Loucy (cell line): ENCODE results near the gene OAF.

Experiments
- H2AFZ ChIP-seq: fragments of 200-600 bp; sonication (generic); 2 replicates; pipeline ENCODE4 v1.6.0; 2016; ENCODE audit warnings: antibody characterized with exemption, mild to moderate bottlenecking, low read length, moderate library complexity
- H3F3A ChIP-seq: fragments of 200-600 bp; 2 replicates; pipeline ENCODE4 v1.6.0; 2016; ENCODE audit warnings: antibody characterized with exemption, low read depth, mild to moderate bottlenecking
- H3K27me3 ChIP-seq: fragments of 200-600 bp; sonication (generic); 2 replicates; pipeline ENCODE4 v1.6.1; 2014; ENCODE audit warnings: low read length, mild to moderate bottlenecking; ENCODE audit not compliant: insufficient read depth, poor library complexity, severe bottlenecking
- H3K36me3 ChIP-seq: fragments of 200-600 bp; sonication (generic); 2 replicates; pipeline ENCODE4 v1.6.1; 2016; ENCODE audit warnings: low read length; ENCODE audit not compliant: insufficient read depth
- H3K4me1 ChIP-seq: fragments of 200-600 bp; sonication (generic); 2 replicates; pipeline ENCODE4 v1.5.1; 2014; ENCODE audit warnings: low read length, mild to moderate bottlenecking; ENCODE audit not compliant: insufficient read depth, poor library complexity, severe bottlenecking
- H3K4me2 ChIP-seq: fragments of 200-600 bp; sonication (generic); 2 replicates; pipeline ENCODE4 v1.6.0; 2014; ENCODE audit warnings: antibody characterized with exemption, low read length, low read depth, mild to moderate bottlenecking; ENCODE audit not compliant: poor library complexity, severe bottlenecking
- H3K4me3 ChIP-seq: fragments of 200-600 bp; sonication (generic); 2 replicates; pipeline ENCODE4 v1.5.1; 2014; ENCODE audit warnings: low read length, mild to moderate bottlenecking, mixed read lengths; ENCODE audit not compliant: poor library complexity, severe bottlenecking
- H3K79me2 ChIP-seq: fragments of 200-600 bp; sonication (generic); 2 replicates; pipeline ENCODE4 v1.6.1; 2014; ENCODE audit warnings: low read length; ENCODE audit not compliant: insufficient read depth
- H3K9ac ChIP-seq: fragments of 200-600 bp; sonication (generic); 2 replicates; pipeline ENCODE4 v1.6.0; 2014; ENCODE audit warnings: mild to moderate bottlenecking, low read depth, low read length, moderate library complexity; ENCODE audit not compliant: poor library complexity, severe bottlenecking
- H3K9me2 ChIP-seq: fragments of 200-600 bp; sonication (generic); replicated peaks from 2 replicates; pipeline ENCODE4 v1.6.1; 2016; ENCODE audit warnings: low read depth, low read length, mixed read lengths
- H3K9me3 ChIP-seq: fragments of 200-600 bp; sonication (generic); 2 replicates; pipeline ENCODE4 v1.6.1; 2014; ENCODE audit warnings: mild to moderate bottlenecking, antibody characterized with exemption, low read length, low read depth; ENCODE audit not compliant: insufficient read depth
- H4K20me1 ChIP-seq: fragments of 200-600 bp; sonication (generic); 2 replicates; pipeline ENCODE4 v1.6.0; 2014; ENCODE audit warnings: antibody characterized with exemption, low read length, mild to moderate bottlenecking; ENCODE audit not compliant: insufficient read depth, poor library complexity, severe bottlenecking
- CTCF ChIP-seq: fragments of 200-600 bp; sonication (generic); conservative IDR thresholded peaks from 2 replicates; pipeline ENCODE4 v1.5.1; 2014; ENCODE audit warnings: mild to moderate bottlenecking, antibody characterized with exemption, low read length
- EZH2phosphoT487 ChIP-seq: fragments of 200-600 bp; IDR thresholded peaks from 2 replicates; pipeline ENCODE4 v1.6.1; 2018; ENCODE audit warnings: antibody characterized with exemption, mild to moderate bottlenecking, moderate library complexity, borderline replicate concordance

OAF gene

GRCh38 chr11:120217526-120217925 lies 6.7 kb downstream of the OAF start:
- no peak overlapping the region for H3K4me2 ChIP-seq
- H3K4me3 ChIP-seq: no peak overlapping the region
- no peak for TF ChIP-seq EZH2phosphoT487
- no peak for TF ChIP-seq CTCF
- no peaks in the 10 kb centered on the region for H3F3A ChIP-seq
- H3K9me2 ChIP-seq: no peaks in the 10 kb centered on the region
- peaks cover 3% of the 10 kb centered on the region for H3K4me1 ChIP-seq
- no peaks in the 10 kb centered on the region for H3K36me3 ChIP-seq
- H3K9ac ChIP-seq: no peak overlapping the region
- H4K20me1 ChIP-seq: no peaks in the 10 kb centered on the region
- H2AFZ ChIP-seq: no peak overlapping the region
- H3K27me3 ChIP-seq: no peaks in the 10 kb centered on the region
- no peaks in the 10 kb centered on the region for H3K9me3 ChIP-seq
- H3K79me2 ChIP-seq: no peaks in the 10 kb centered on the region

- Histone ChIP-seq H3K27me3 (no peaks in the 10 kb centered on the region), H3K36me3 (no peaks in the 10 kb centered on the region), H3K9me3 (no peaks in the 10 kb centered on the region), H3K79me2 (no peaks in the 10 kb centered on the region), H3F3A (no peaks in the 10 kb centered on the region), H3K4me3 (no peak overlapping the region), H3K4me2 (no peak overlapping the region), H3K9me2 (no peaks in the 10 kb centered on the region), H3K9ac (no peak overlapping the region), H2AFZ (no peak overlapping the region), H4K20me1 (no peaks in the 10 kb centered on the region), H3K4me1 (no peaks in the 10 kb centered on the region)
- TF ChIP-seq EZH2phosphoT487: no peak
Measured at GRCh38 chr11:120217941-120218694, 7.3 kb downstream of the OAF start.

GRCh38 chr11:120218695-120219033 lies 7.8 kb downstream of the OAF start:
- TF ChIP-seq CTCF: no peak
- TF ChIP-seq EZH2phosphoT487: no peak
- H3K9me3 ChIP-seq: no peaks in the 10 kb centered on the region
- H4K20me1 ChIP-seq: no peaks in the 10 kb centered on the region
- H3K9me2 ChIP-seq: no peaks in the 10 kb centered on the region
- no peaks in the 10 kb centered on the region for H3K79me2 ChIP-seq
- no peaks in the 10 kb centered on the region for H3K4me1 ChIP-seq
- H3F3A ChIP-seq: no peaks in the 10 kb centered on the region
- H3K36me3 ChIP-seq: no peaks in the 10 kb centered on the region
- H3K27me3 ChIP-seq: no peaks in the 10 kb centered on the region
- no peak overlapping the region for H3K9ac ChIP-seq
- no peak overlapping the region for H2AFZ ChIP-seq
- H3K4me2 ChIP-seq: no peak overlapping the region
- H3K4me3 ChIP-seq: no peak overlapping the region
